ENCODE measurements around the gene POLR1G. TPM values are rescaled to one million over a fixed set of nuclear protein-coding genes. Genes with fewer than 3 reads are reported as not detected.

Gene POLR1G
- total RNA-seq, 3 donors from 2014 or later (not counting 1 experiment from before 2014, with no cell fraction given): 0.28 to 1.4 (median 0.45) TPM

- Mint-ChIP-seq H3K27me3 (ENCODE audit: low read depth in 2 of 2) (peaks cover 3 to 16% of the 10 kb centered on the region in 2 donors), H3K4me3 (no peak overlapping the region), H3K9me3 (no peaks in the 10 kb centered on the region), H3K36me3 (no peaks in the 10 kb centered on the region), H3K27ac (no peak overlapping the region), H3K4me1 (peaks cover 0 to 5% of the 10 kb centered on the region in 2 donors)
- 92% methylated on average over 21 of the region's 21 CpGs for WGBS (ENCODE audit: insufficient coverage)
- no peaks in the 10 kb centered on the region for H3K4me1 ChIP-seq (ENCODE audit: control insufficient read depth, insufficient read depth, low read length)
- H3K9me3 ChIP-seq (ENCODE audit: control insufficient read depth, insufficient read depth, low read length): no peaks in the 10 kb centered on the region
- H3K27ac ChIP-seq (ENCODE audit: low read length): no peak overlapping the region
- TF ChIP-seq CTCF (IDR thresholded peaks at IDR 0.05): no peak
- no peaks in the 10 kb centered on the region for H3K36me3 ChIP-seq (ENCODE audit: control insufficient read depth, insufficient read depth, low read length)
- ATAC-seq (no peak), DNase-seq (no peak)
- H3K4me3 ChIP-seq (ENCODE audit: low read length): no peak overlapping the region
- intact Hi-C loops (cut with micrococcal nuclease): no loop called here
- H3K27me3 ChIP-seq (ENCODE audit: control insufficient read depth, insufficient read depth, low read length): peaks cover 2% of the 10 kb centered on the region
Observed at GRCh38 chr19:45391871-45392665, 14.4 kb upstream of the POLR1G start.

DNA sequence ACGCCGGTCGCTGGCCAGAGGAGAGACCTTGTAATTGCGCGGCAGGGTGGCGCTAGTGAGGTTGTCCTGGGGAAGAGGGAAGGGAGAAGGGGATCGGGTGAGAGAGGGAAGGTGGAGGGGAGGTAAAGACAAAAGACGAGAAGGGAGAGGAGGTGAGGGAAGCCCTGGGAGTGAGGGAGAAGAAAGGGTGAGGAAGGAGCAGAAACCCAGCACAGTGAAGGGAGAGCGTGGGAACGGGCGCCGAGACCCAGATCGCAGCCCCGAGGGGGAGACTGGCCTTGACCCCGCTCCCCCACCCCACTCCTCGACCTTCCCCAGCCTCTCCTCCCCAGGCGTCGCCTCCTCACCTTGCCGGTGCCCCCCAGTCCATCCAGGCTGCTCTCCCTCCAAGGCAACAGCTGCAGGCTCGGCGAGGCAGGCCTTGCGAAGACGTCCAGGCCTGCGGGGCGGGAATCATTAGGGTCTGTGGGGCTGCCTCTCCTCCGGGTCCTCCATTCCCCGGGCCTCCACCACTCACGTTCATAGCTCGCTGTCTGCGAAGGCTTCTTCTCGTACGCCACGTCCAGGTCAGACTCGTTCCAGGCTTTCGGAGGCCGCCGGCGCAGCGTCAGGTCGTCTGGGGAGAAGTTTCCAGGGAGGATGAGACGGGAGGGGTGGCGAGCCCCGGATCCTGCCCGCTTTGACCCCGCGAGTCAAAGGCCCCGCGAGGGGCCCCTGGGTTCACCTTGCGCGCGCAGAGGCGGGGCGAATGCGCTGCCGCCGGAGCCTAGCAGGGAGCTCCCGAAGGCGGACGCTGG, 10.4 kb upstream of the POLR1G start:
- no peak overlapping the region for H3K4me3 ChIP-seq (ENCODE audit: low read length)
- H3K27ac ChIP-seq (ENCODE audit: low read length): no peak overlapping the region
- peaks cover 8% of the 10 kb centered on the region for H3K4me1 ChIP-seq (ENCODE audit: control insufficient read depth, insufficient read depth, low read length)
- H3K27me3 ChIP-seq (ENCODE audit: control insufficient read depth, insufficient read depth, low read length): peaks cover 4% of the 10 kb centered on the region
- no peak for TF ChIP-seq CTCF (IDR thresholded peaks at IDR 0.05)
- no peaks in the 10 kb centered on the region for H3K9me3 ChIP-seq (ENCODE audit: control insufficient read depth, insufficient read depth, low read length)
- WGBS (ENCODE audit: insufficient coverage): 38% methylated on average over 59 of the region's 59 CpGs
- intact Hi-C loops (cut with micrococcal nuclease): no loop called here
- DNase-seq (no peak), ATAC-seq (no peak)
- Mint-ChIP-seq H3K4me3 (no peak overlapping the region), H3K4me1 (peaks cover 6 to 11% of the 10 kb centered on the region in 2 donors), H3K9me3 (no peaks in the 10 kb centered on the region), H3K27me3 (ENCODE audit: low read depth in 2 of 2) (peaks cover 16 to 28% of the 10 kb centered on the region in 2 donors), H3K36me3 (no peaks in the 10 kb centered on the region), H3K27ac (no peak overlapping the region)
- no peaks in the 10 kb centered on the region for H3K36me3 ChIP-seq (ENCODE audit: control insufficient read depth, insufficient read depth, low read length)

DNA sequence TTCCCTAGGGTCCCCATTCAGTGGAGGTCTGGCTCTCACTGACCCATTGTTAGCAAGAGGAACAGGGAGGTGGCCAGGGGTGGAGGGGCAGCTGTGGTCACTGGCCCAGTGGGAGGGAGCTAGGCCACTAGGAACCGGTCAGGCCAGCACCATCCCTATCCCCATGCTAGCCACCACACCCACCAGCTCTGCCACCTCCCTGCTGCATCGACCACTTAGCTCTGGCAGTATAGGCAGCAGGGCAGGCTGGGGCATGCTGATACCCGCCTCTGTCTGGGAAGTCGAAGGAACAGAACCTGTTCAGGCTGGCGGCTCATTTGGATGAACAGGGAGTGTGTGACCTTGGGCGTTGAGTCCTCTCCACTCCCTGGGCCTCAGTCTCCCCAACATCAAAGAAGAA, 6.3 kb upstream of the POLR1G start:
- no peaks in the 10 kb centered on the region for H3K36me3 Mint-ChIP-seq
- H3K27me3 Mint-ChIP-seq (ENCODE audit: low read depth in 2 of 2): peaks cover 27 to 37% of the 10 kb centered on the region in 2 donors
- Histone ChIP-seq H3K27ac (ENCODE audit: low read length) (no peak overlapping the region), H3K9me3 (ENCODE audit: control insufficient read depth, insufficient read depth, low read length) (no peaks in the 10 kb centered on the region), H3K36me3 (ENCODE audit: control insufficient read depth, insufficient read depth, low read length) (no peaks in the 10 kb centered on the region), H3K4me3 (ENCODE audit: low read length) (no peak overlapping the region), H3K4me1 (ENCODE audit: control insufficient read depth, insufficient read depth, low read length) (peaks cover 25% of the 10 kb centered on the region), H3K27me3 (ENCODE audit: control insufficient read depth, insufficient read depth, low read length) (peaks cover 27% of the 10 kb centered on the region)
- TF ChIP-seq CTCF (IDR thresholded peaks at IDR 0.05): no peak
- ATAC-seq (no peak), DNase-seq (no peak)
- H3K4me1 Mint-ChIP-seq: peaks cover 20 to 31% of the 10 kb centered on the region in 2 donors
- intact Hi-C loops (cut with micrococcal nuclease): loop anchor here (10.0 kb wide), 1 partner anchor 245 kb away; no protein-coding TSS in a partner anchor
- no peak overlapping the region for H3K4me3 Mint-ChIP-seq
- no peak overlapping the region for H3K27ac Mint-ChIP-seq
- no peaks in the 10 kb centered on the region for H3K9me3 Mint-ChIP-seq
- 94% methylated on average over 6 of the region's 6 CpGs for WGBS (ENCODE audit: insufficient coverage)
